MCF 10A (cell line): Measurements from ENCODE around the gene CCDC92B. TPM values are rescaled to one million over a fixed set of nuclear protein-coding genes. Genes with fewer than 3 reads are reported as not detected.

Experiments used
- BruUV-seq: library from RNA; stranded (reverse); fragments of 400-500 nt; replicated peaks from 2 replicates; lab custom pipeline; 2021; lab: Mats Ljungman, UMichigan
- CTCF ChIA-PET: fragments of 300-600 bp; sonication (Branson Sonifier 250); formaldehyde crosslinking; extraction: SDS; loops from one replicate; lab custom pipeline; 2021; ENCODE audit warnings: antibody characterized with exemption, inconsistent platforms; lab: Yijun Ruan, JAX
- POLR2A ChIA-PET: fragments of 300-600, 350-650 bp; sonication (Branson Sonifier 250); formaldehyde crosslinking; extraction: SDS; loops from one replicate; lab custom pipeline; 2020; ENCODE audit warnings: antibody characterized with exemption, inconsistent platforms; lab: Yijun Ruan, JAX
- DNase-seq: peaks from one replicate; pipeline ENCODE4 v3.0.0-alpha.2; 2018; ENCODE audit not compliant: unreplicated experiment
- H3K27ac Mint-ChIP-seq: one replicate; pipeline ENCODE4 v1.8.0; 2022; ENCODE audit warnings: mild to moderate bottlenecking, low read depth, mixed read lengths; ENCODE audit not compliant: unreplicated experiment
- H3K27me3 Mint-ChIP-seq: one replicate; pipeline ENCODE4 v1.8.0; 2022; ENCODE audit warnings: mixed read lengths; ENCODE audit not compliant: insufficient read depth, unreplicated experiment
- H3K36me3 Mint-ChIP-seq: one replicate; pipeline ENCODE4 v1.8.0; 2022; ENCODE audit warnings: mild to moderate bottlenecking, moderate library complexity, mixed read lengths; ENCODE audit not compliant: insufficient read depth, unreplicated experiment
- H3K4me1 Mint-ChIP-seq: one replicate; pipeline ENCODE4 v1.8.0; 2022; ENCODE audit warnings: mixed read lengths; ENCODE audit not compliant: insufficient read depth, unreplicated experiment
- H3K4me3 Mint-ChIP-seq: one replicate; pipeline ENCODE4 v1.8.0; 2022; ENCODE audit warnings: mild to moderate bottlenecking, moderate library complexity, mixed read lengths; ENCODE audit not compliant: unreplicated experiment
- H3K9me3 Mint-ChIP-seq: one replicate; pipeline ENCODE4 v1.8.0; 2022; ENCODE audit warnings: mixed read lengths; ENCODE audit not compliant: unreplicated experiment
- CTCF ChIP-seq: fragments of 200-600 bp; IDR thresholded peaks from one replicate; pipeline ENCODE4 v1.8.0; 2022; ENCODE audit warnings: antibody characterized with exemption, mild to moderate bottlenecking; ENCODE audit not compliant: unreplicated experiment
- intact Hi-C: fragments of 100-400 bp; cut with micrococcal nuclease; formaldehyde crosslinking; loops from 2 replicates; pipeline ENCODE4 v1.14.1; 2022
- total RNA-seq: library from RNA; stranded (reverse); gene quantifications from 2 replicates; pipeline ENCODE4 v1.2.3, GENCODE V29; 2022

CCDC92B gene
- total RNA-seq, 1 experiment from 2014 or later: not detected

- CTCF ChIA-PET: interaction anchor here (0.6 kb wide), 1 partner anchor 1350 kb away, joined by 3 read pairs; no protein-coding TSS in a partner anchor
- Mint-ChIP-seq H3K27ac (peak overlapping the region; percentile 94), H3K4me1 (peaks cover 38% of the 10 kb centered on the region)
Measured at GRCh38 chr17:2708585-2709182, 40.8 kb downstream of the CCDC92B start.

GRCh38 chr17:2707721-2708584 is 41.5 kb downstream of the CCDC92B start:
- H3K27ac Mint-ChIP-seq: no peak overlapping the region
- H3K36me3 Mint-ChIP-seq: peaks cover 21% of the 10 kb centered on the region
- DNase-seq: no peak
- peak overlapping the region; percentile 92 for H3K4me3 Mint-ChIP-seq
- BruUV-seq: no TSS peak
- H3K9me3 Mint-ChIP-seq: no peaks in the 10 kb centered on the region
- peaks cover 38% of the 10 kb centered on the region for H3K4me1 Mint-ChIP-seq
- POLR2A ChIA-PET: no interaction called here
- TF ChIP-seq CTCF: no peak
- intact Hi-C loops: no loop called here
- no peaks in the 10 kb centered on the region for H3K27me3 Mint-ChIP-seq
- CTCF ChIA-PET: interaction anchor here (0.6 kb wide), 1 partner anchor 1349 kb away, joined by 3 read pairs; no protein-coding TSS in a partner anchor

More at GRCh38 chr17:2708585-2709182, 40.8 kb downstream of the CCDC92B start:
- DNase-seq: no peak
- TF ChIP-seq CTCF: no peak
- no peaks in the 10 kb centered on the region for H3K27me3 Mint-ChIP-seq
- no TSS peak for BruUV-seq
- no peaks in the 10 kb centered on the region for H3K9me3 Mint-ChIP-seq
- H3K36me3 Mint-ChIP-seq: peaks cover 15% of the 10 kb centered on the region
- intact Hi-C loops: no loop called here
- peak overlapping the region; percentile 92 for H3K4me3 Mint-ChIP-seq
- POLR2A ChIA-PET: interaction anchor here (1.0 to 2.5 kb wide), 2 partner anchors 198 to 309 kb away, joined by 3 to 15 read pairs; partner anchors contain the start of gene METTL16

DNA sequence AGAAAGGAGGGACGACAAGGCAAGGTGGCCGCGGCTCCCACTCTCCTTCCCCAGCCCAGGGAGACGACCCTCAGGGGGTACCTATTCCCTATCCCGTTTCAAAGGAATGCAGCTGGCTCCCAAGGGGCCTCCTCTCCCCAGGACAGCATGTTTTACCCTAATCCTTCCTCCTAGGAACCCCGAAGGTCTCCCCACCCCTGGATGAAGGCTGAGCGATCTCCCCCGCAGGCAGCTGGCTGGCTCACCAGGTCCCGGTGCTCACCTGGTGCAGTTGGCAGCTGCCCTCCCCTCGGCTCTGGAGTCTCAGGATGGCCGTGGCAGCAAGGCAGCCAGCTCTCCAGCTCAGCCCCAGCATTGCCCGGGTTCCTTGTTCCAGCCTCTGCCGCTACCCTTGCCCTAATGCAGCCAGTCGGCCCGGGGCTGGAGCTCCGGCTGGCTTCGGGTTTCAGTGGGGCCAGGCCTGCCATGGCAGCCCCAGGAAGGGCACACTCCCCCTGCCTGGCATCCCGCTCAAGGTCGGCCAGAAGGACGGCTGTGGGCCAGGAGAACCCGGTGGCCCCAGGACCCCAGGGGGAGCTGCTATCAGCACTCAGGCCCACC is 42.4 kb downstream of the CCDC92B start:
- Mint-ChIP-seq H3K4me3 (no peak overlapping the region), H3K27me3 (no peaks in the 10 kb centered on the region), H3K4me1 (peaks cover 30% of the 10 kb centered on the region), H3K27ac (no peak overlapping the region), H3K36me3 (peaks cover 22% of the 10 kb centered on the region), H3K9me3 (no peaks in the 10 kb centered on the region)
- no peak for TF ChIP-seq CTCF
- DNase-seq: no peak
- no TSS peak for BruUV-seq
- POLR2A ChIA-PET: no interaction called here
- intact Hi-C loops: no loop called here
- CTCF ChIA-PET: interaction anchor here (0.7 to 1.7 kb wide), 2 partner anchors 10 to 1551 kb away, joined by 3 to 5 read pairs; no protein-coding TSS in a partner anchor
